ENCODE measurements around the gene OBP2B. TPM values are rescaled to one million over a fixed set of nuclear protein-coding genes. Genes with fewer than 3 reads are reported as not detected.

Gene OBP2B
- total RNA-seq, 2 donors from 2014 or later, result not detected

Other genes with a start within 250 kb of the OBP2B start
- under 1 TPM in 1 of 2 donors, not detected in 1; 0.45 TPM for gene GFI1B, start 230.6 kb downstream of the OBP2B start, total RNA-seq
- gene GTF3C5, start 178.3 kb downstream of the OBP2B start, total RNA-seq, result 10 to 100 TPM; 69.2 to 81.4 TPM
- 1 to 10 TPM in 1 of 2 donors, under 1 TPM in 1; 0.95 to 2.1 TPM for gene CEL, start 147.3 kb downstream of the OBP2B start, total RNA-seq
- gene RALGDS, start 88.0 kb downstream of the OBP2B start, total RNA-seq, result 100 to 1,000 TPM; 138 to 159 TPM
- gene GBGT1, start 45.3 kb downstream of the OBP2B start, total RNA-seq, result 1 to 10 TPM; 4.1 to 7.2 TPM
- under 1 TPM; 0.25 to 0.69 TPM for gene ABO, start 66.0 kb upstream of the OBP2B start, total RNA-seq
- gene SURF6, start 126.9 kb upstream of the OBP2B start, total RNA-seq, result 10 to 100 TPM; 11.5 to 23.9 TPM
- gene MED22, start 138.9 kb upstream of the OBP2B start, total RNA-seq, result 10 to 100 TPM; 34.8 to 43.3 TPM
- gene RPL7A, start 139.0 kb upstream of the OBP2B start, total RNA-seq, result 1,000 to 10,000 TPM; 1,580 to 1,944 TPM
- 10 to 100 TPM; 26.0 to 28.4 TPM for gene SURF1, start 147.2 kb upstream of the OBP2B start, total RNA-seq
- gene SURF2, start 147.3 kb upstream of the OBP2B start, total RNA-seq, result 10 to 100 TPM; 15.2 to 21.6 TPM
- 100 to 1,000 TPM; 390 to 433 TPM for gene SURF4, start 166.8 kb upstream of the OBP2B start, total RNA-seq
- under 1 TPM in 1 of 2 donors, not detected in 1; 0.19 TPM for gene STKLD1, start 167.1 kb upstream of the OBP2B start, total RNA-seq
- gene REXO4, start 208.8 kb upstream of the OBP2B start, total RNA-seq, result 10 to 100 TPM; 34.3 to 55.1 TPM
- gene ADAMTS13, start 213.1 kb upstream of the OBP2B start, total RNA-seq, result 1 to 10 TPM in 1 of 2 donors, under 1 TPM in 1; 0.67 to 1.1 TPM

Data from natural killer cell treated with Interleukin-12 subunit alpha and Interleukin-12 subunit beta and Interleukin-15 and Interleukin-18, amount 100 ng/mL, for 72 hours (primary cell).